Stimulated activated CD8-positive, alpha-beta memory T cell treated with anti-CD3 and anti-CD28 coated beads, Interleukin-12 subunit alpha, Interleukin-12 subunit beta, amount 100 ng/mL, for 4 hours (primary cell): ENCODE results near the gene CCDC71L.
A peak's percentile ranks its signal among the peaks of the same experiment; 100 is the strongest.
"Not testable (repeated sequence)": the region's sequence is repeated elsewhere in the genome, so short reads cannot be mapped to it uniquely, and the experiment has no call there.

Experiments
- DNase-seq: peaks from one replicate; pipeline ENCODE4 v3.0.0-alpha.2; 2020; ENCODE audit warnings: low read depth

CCDC71L gene

DNA sequence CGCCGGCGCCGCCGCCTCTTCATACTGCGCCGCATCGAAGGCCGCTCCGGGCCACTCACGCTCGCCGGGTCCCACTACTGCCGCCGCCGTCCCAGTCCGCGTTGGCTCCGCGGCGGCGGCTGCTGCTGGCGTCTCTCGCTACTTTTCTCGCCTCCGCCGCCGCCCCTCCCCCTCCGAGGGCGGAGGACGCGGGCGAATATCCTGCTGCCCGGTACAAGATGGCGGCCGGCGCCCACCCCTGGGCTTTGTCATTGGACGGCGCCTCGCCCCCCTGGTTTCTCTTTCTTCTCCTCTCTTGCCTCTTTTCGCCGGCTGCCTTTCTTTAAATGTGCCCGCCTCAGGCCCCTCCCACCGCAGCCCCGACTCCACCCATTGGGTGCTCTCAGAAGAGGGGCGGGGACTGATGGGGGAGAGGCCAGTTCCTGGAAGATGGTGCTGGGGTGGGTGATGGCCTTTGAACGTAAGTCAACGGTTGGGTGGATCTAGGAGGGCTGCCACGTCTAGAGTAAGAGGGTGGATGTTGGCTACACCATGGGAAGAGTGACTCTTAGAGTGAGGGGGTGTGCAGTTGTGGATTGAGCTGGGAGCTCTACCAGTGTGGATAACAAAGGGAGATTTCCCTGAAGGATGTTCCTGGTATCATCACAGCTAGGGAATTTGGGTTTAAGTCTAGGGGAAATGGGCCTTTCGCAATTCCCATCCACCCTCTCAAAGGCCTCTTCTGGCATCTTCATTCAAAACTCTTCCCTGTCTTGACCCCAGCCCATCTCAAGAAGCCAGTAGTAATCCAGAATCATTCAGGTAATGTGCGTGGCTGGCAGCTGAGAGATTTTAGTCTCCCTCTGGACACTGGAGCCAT lies at the start of gene CCDC71L:
Gene CCDC71L, minus strand, starts transcription at position 297 of the 859 bp plus-strand sequence. Its CDS starts 262 bp downstream, at position 35.
- DNase-seq, result peak; percentile 89

DNA sequence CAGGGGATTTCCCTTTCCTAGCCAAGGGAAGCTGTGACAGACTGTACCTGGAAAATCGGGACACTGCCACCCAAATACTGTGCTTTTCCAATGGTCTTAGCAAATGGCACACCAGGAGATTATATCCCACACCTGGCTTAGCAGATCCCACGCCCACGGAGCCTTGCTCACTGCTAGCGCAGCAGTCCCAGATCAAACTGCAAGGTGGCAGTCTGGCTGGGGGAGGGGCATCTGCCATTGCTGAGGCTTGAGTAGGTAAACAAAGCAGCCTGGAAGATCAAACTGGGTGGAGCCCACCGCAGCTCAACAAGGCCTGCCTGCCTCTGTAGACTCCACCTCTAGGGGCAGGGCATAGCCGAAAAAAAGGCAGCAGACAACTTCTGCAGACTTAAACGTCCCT lies 48.6 kb upstream of the CCDC71L start:
- not testable (repeated sequence) for DNase-seq

DNA sequence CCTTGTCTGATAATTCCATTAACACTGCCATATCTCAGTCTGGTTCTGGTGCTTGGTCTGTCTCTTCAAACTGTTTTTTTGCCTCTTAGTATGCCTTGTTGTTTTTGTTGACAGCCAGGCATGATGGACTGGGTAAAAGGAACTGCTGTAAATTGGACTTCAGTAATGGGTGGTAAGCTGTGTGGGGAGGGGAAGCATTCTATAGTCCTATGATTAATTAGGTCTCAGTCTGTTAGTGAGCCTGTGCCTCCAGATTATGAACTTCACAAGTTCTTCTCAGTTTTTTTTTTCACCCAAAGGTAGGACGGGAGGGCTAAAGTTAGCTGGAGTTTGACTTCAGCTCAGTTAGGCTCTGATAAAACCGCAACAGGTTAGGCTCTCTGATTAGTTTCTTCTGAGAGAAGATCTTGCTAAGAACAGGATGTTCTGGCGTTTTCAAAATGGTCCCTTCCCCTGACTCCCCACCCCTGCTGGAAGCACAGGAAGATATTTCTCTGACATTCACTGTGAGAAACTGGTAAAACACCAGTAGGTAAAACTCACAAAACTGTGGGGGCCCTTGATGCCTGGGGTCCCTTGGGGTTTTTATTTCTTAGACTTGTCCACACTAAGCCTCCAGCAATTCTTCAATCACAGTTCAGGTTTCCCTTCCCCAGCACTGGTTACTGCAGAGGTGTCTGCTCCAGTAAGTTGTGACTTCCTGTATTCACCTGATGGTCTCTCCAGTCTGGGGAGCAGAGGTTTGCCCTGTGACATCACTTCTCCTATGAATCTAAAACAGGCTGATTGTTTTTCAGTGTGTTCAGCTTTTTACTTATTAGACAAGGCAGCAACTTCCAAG lies 43.3 kb upstream of the CCDC71L start:
- no peak for DNase-seq

DNA sequence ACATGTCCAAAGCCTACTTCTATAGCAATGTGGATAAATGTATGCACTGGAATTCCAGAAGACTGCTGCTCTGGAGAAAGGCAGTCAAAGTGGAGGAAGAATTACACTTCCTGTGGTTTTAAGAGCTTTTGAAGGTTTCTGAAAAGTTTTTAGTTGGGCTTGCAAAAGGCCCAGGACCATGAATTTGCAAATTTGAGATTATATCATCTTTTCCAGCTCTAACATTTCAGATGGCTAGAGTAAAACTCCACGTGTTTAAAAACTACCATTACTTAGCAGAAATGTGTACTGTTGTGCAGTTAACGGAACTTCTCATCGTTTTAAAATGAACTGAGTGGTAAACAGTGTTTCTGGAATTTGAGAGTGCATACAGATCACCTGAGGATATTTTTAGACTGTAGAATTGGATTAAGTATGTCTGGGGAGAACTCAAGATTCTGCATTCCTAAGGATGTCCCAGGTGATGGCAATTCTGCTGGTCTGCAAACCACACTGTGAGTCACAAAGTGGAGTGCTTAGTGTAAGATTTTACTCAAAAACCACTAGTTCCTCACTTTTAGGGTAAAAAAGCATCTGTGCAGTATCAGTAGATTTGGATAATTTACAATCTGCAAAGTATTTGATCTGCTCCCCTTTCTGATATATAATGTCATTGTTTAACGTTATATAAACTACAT lies 32.9 kb upstream of the CCDC71L start:
- no peak for DNase-seq

DNA sequence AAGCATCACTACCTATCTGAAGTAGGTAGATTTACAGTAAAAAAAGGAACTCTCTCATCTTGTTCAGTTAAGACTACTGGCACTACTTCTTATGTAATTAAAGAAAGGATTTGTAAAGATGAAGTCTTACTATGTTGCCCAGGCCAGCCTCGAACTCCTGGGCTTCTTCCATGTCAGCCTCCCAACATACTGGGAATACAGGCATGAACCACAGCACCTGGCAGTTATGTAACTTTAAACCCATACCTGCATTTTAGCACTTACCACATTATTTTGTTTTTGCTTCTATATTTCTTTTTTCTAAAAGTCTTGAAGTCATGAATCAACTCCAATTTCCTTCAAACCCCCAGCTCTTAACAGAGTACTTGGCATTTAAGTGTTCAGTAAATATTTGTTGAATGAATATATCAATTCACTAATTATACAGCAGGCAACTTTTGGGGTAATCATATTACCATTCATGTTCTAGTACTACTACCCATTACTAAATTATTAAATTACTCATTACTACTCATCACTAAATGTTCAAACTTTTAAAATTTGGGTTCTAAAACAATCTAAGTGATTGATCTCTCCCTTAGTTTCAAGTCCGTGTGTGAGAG lies 31.6 kb upstream of the CCDC71L start:
- no peak for DNase-seq

DNA sequence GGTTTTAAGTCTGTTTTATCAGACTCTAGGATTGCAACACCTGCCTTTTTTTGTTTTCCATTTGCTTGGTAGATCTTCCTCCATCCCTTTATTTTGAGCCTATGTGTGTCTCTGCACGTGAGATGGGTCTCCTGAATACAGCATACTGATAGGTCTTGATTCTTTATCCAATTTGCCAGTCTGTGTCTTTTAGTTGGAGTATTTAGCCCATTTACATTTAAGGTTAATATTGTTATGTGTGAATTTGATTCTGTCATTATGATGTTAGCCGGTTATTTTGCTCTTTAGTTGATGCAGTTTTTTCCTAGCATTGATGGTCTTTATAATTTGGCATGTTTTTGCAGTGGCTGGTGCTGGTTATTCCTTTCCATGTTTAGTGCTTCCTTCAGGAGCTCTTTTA lies 27.2 kb upstream of the CCDC71L start:
- DNase-seq, result not testable (repeated sequence)

DNA sequence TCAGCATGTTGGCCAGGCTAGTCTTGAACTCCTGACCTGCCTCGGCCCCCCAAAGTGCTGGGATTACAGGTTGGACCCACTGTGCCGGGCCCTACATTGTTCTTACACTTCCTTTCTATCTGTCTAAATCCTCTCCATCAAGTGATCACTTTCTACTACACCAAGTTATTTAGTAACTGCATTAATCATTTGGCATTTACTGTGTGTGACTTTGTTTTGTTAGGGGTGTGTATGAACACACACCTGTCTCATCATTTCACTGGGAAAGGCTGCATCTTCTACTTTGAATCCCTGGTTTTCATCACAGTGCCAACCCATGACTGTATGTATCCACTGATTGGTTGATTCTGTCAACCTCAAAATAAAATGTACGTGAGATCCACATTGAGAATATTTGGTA lies 23.0 kb upstream of the CCDC71L start:
- DNase-seq, result no peak

DNA sequence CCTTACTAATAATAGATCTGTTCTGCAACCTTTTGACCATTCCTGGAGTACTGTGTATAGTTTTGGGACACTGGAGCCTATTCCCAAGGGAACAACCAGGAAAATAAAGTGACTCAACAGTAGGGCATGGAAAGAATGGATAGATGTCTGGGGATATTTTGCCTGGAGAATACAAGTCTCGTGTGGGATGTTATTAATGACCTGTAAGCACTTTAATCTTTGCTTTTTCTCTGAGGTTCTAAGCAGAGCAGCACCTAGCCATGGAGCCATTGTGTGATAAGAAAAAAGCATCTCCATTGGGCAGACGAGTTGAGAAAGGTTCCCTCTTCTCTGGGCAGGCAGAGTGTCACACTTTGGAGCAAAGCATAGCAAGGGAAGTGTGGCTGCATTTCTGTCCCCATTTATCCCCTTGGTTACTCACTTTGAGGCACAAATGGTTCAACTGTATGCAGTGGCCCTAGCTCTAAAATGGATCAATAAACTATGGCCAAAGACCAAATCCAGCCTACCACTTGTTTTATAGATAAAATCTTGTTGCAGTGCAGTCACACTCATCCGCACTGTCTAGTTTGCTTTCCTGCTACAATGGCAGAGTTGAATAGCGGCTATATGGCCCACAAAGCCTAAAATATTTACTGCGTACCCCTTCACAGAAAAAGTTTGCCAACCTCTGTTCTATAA lies 21.0 kb upstream of the CCDC71L start:
- DNase-seq, result no peak

DNA sequence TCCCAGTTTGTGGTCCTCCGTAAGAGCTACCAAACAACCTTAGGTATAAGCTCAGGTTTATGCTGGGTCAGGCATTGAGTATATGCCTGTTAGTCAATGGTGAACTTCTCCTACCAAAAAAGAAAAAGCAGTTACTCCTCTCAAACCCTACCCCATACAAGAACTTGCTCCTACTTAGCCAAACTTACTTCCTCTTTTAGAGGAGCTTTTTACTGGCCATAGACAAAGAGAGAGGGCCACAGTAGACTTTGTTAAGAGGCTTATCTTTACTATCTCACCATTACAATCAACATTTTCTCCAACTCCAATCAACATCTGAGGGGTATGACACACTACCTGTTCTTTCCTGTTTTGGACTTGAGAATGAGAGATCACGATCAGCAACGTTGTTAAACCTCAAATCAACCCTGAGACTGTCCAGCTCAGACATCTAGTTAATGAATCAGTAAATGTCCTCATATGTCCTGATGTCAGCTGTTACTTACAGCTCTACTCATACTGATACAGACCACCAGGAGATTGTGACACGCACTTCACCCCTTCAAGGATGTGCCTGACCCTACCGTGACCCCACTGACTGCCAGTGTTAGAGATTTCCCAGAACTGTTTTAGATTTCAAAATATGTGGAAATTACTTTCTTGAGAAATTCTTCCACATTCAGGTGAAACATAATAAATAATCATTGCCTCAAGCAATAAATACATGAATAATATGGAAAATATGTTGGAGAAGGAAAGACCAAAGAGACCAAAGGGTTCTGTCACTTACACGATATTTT lies 18.4 kb upstream of the CCDC71L start:
- no peak for DNase-seq

DNA sequence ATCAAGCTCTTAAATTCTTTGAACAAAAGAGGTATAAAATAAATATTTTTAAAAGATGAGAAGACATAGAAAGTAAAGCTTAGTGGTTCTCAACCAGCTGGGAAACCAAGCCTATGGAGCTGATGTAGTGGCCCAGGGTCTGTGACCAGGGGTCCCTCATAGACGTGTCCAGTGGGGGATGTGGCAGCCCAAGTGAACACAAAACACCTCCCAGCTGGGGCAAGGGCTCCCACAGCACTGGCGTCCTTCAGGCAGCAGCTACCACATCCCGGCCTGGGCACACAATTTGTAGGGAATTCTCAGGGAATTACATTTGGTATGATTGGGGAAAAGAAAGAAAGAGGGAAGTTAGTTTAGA lies 17.8 kb upstream of the CCDC71L start:
- no peak for DNase-seq

DNA sequence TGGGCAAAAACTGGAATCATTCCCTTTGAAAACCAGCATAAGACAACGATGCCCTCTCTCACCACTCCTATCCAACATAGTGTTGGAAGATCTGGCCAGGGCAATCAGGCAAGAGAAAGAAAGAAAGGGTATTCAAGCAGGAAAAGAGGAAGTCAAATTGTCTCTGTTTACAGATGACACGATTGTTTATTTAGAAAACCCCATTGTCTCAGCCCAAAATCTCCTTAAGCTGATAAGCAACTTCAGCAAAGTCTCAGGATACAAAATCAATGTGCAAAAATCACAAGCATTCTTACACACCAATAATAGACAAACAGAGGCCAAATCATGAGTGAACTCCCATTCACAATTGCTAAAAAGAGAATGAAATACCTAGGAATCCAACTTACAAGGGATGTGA lies 15.5 kb upstream of the CCDC71L start:
- not testable (repeated sequence) for DNase-seq

DNA sequence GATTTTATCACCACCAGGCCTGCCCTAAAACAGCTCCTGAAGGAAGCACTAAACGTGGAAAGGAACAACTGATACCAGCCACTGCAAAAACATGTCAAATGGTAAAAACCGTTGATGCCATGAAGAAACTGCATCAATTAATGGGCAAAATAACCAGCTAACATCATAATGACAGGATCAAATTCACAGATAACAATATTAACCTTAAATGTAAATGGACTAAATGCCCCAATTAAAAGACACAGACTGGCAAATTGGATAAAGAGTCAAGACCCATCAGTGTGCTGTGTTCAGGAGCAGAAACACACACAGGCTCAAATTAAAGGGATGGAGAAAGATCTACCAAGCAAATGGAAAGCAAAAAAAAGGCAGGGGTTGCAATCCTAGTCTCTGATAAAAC lies 12.7 kb upstream of the CCDC71L start:
- DNase-seq, result not testable (repeated sequence)

DNA sequence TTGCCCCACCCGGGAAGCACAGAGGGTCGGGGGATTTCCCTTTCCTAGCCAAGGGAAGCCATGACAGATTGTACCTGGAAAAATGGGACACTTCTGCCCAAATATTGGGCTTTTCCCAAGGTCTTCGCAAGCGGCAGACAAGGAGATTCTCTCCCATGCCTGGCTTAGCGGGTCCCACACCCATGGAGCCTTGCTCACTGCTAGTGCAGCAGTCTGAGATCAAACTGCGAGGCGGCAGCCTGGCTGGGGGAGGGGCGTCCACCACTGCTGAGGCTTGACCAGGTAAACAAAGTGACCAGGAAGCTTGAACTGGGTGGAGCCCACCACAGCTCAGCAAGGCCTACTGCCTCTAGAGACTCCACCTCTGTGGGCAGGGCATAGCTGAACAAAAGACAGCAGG lies 11.0 kb upstream of the CCDC71L start:
- not testable (repeated sequence) for DNase-seq

DNA sequence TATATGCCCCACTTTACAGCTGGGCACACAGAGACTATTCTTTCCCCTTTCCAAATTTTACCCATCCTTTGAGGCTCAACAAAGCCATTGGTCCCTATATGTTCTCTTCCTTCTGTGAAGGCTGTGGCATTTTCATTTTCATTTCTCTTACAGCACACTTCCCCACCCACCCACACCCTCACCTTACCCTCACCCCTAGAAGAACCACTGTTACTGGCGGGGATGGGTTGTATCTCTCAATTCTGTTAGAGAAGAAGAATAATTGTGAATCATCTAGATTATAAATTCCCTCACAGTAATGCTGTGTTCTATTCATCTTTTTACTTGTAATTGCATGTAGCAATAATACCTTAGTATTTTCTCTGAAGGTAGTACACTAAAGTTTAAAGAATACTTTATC lies 10.2 kb upstream of the CCDC71L start:
- DNase-seq, result no peak

DNA sequence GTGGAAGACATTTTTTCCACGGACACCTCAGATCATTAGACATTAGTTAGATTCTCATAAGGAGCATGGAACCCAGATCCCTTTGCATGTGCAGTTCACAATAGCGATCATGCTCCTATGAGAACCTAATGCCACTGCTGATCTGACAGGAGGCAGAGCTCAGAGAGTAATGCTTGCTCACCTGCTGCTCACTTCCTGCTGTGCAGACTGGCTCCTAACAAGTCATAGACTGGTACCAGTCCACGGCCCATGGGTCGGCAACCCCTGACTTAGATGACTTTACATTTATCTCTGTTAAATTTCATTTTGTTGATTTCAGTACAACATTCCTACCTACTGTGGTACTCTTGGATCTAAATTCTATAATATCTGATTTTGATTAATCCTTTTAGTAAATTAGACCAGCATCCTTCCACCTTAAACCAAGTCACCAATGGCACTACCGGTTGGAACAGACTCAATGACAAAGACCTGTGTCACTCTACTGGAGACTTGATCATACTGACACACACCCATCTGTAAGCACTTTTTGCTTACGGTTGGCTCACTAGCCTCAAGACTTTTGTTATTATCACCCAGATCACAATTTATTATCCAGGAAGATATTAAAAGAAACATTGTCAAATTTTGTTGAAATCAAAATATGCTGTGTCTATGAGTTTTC lies 8.0 kb upstream of the CCDC71L start:
- DNase-seq, result no peak

DNA sequence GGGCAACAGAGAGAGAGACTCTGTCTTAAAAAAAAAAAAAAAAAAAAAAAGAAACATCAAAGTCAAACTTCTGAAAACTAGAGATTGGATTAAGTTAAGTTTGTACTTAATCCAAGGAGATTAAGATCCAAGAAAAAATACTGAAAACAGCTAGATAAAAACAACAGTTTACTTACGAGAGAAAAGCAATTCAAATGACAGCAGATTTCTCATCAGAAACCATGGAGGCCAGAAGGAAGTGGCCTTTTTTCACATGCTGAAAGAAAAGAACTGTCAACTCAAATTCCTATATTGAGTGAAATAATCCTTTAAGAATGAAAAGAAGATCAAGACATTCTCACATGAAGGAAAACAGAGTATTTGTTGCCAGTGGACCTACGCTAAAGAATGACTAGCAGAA lies 5.4 kb upstream of the CCDC71L start:
- DNase-seq, result no peak

DNA sequence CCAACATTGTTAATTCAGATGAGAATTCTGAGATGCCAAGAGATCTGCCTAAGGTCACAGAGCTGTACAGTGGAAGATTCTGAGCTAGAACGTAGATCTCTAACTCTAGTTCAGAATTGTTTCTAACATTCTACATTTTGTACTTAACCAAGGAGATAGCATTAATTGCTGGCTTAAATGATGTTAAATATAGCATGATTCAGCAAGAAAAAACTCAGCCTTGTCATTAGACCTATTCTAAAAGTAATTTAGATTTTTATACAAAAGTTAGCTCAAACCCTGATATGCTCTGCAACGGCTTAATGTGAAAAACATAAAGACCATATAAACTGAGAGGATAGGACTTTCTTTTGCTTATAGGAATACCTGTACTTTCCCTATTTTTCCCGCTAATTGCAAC lies 3.4 kb upstream of the CCDC71L start:
- DNase-seq, result no peak

DNA sequence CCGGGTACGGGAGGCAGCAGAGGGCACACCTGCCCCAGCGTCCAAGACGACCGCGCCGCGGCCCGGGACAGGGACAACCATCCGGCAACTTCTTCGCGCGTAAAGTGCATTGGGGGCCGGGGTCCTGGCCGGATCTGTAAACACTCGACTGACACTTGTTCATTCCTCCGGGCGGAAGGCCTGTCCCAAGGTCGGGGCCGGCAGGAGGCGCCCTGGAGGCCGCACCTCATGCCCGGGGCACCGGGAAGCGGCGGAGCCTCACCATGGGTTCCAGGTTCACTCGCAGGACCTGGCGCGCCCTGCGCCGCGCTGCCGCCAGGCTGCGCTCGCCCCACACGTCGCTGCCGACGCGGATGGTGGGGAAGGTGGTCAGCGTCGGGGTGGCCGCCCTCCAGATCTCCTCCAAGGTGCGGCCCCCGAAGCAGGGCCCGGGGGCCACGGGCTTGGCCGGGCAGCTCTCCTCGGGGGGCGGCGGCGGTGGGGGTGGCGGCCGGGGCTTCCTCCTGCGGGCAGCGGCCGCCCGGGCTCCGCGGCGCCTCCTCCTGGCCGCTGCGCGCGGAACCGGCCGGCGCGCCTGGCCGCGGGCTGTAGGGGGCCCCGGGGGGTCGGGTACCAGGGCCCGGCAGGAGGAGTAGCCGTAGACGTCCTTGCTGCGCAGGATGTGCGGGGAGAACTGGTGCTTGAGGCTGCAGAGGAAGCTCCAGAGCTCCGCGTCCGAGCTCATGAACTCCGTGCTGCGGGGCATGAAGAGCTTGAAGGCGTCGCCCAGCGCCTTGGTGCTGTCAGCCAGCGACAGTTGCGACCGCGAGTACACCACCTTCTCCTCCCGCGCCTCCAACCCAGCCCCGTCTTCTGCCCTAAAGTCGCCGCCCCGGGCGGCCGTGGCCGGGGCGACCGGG lies 746 bp downstream of the CCDC71L start:
- peak; percentile 70 for DNase-seq
